Right forelimb (tissue), 1 donor: ENCODE results near the gene ZSWIM1.
"Not testable (repeated sequence)": the region's sequence is repeated elsewhere in the genome, so short reads cannot be mapped to it uniquely, and the experiment has no call there.

Source experiments
- DNase-seq: peaks from one replicate; pipeline ENCODE4 v3.0.0-alpha.2; 2018

Gene ZSWIM1

DNA sequence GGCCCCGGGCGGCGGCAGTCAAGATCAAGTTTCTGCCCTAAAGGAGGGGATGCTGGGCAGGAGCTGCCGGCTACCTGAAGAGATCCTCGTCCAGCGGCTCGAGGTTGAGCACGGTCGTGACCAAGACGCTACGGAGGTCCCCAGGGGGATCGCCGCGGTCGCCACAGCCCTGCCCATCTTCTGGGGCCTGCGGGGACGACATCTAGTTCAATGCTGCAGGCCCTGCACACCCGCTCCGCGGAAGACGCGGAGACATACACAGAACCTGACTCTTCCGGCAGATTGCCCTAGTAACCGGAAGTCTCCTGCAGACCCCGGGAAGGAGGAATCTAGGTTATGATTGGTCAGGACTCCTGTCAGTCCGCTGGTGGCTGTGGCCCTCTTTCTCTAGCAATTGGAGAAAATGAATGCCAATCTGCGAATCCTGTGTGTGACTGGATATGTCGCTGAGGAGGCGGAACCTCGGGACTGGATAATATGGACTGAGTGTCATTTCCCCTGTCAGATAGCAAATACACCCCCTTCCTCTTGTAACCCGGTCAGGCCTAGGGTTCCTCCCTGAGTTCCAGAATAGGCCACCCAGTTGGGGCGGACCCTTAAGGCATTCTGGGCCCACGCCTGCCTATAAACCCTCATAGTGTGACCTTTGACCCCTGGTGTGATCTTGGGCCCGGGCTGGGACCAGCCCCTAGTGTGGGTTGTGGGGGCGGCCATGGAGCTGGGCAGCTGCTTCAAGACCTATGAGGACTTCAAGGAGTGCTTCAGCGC lies 23.7 kb upstream of the ZSWIM1 start, which contains the start of the genes ACOT8 and ZSWIM3:
ACOT8 (minus strand) TSS at position 279 of the 768 bp plus-strand sequence; CDS start at position 202, 77 bp downstream.
ZSWIM3 (plus strand) TSS at position 501 of the 768 bp plus-strand sequence; CDS start at position 713, 212 bp downstream.
- DNase-seq = peak; percentile 94

DNA sequence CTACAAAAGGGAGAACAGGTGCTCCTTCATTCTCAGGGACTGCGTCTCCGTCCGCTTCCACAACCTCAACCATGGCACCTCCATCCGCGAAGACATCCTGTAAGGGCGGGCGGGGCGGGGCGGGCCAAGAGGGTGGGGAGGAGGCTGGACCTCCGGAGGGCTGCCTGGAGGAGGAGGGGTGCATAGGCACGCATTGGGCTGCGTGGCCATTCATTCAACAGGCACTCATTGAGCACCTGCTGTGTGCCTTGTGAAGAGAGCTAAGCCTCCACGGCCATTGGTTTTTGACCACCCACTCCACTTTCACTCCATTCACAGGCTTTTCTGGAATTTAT lies 23.2 kb upstream of the ZSWIM1 start:
- no peak for DNase-seq

DNA sequence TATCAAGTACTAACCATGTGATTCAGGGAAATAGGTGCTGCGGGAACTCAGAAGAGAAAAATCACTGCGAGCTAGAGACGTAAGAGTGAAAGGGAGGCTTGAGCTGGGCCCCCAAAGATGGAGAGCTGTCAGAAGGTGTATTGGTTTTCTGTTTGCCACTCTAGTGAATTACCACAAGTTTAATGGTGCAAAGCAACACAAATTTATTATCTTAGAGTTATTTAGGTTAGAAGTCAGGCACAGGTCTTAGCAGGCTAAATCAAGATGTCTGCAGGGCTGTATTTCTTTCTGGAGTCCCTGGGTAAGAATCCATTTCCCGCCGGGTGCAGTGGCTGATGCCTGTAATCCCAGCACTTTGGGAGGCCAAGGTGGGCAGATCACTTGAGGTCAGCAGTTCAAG lies 21.1 kb upstream of the ZSWIM1 start:
- DNase-seq = no peak

DNA sequence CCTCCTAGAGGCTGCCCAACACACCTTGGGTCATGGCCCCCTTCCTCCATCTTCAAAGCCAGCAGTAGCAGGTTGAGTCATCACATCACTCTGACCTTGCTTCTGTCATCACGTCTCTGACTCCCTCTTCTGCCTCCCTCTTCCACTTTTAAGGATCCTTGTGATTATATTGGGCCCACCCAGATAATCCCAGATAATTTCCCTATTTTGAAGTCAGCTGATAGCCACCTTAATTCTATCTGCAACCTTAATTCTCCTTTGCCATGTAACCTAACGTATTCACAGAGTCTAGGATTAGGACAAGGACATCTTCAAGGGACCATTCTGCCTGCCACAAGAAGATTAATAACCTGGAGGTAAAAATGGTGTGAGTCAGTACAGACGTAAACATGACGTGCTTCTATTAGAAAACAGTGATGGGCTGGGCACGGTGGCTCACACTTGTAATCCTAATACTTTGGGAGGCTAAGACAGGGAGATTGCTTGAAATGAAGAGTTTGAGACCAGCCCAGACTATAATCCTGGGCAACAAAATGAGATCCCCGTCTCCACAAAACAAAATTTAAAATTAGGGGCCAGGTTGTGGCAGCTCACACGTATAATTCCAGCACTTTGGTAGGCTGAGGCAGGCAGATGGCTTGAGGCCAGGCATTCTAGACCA lies 20.3 kb upstream of the ZSWIM1 start:
- DNase-seq = no peak

DNA sequence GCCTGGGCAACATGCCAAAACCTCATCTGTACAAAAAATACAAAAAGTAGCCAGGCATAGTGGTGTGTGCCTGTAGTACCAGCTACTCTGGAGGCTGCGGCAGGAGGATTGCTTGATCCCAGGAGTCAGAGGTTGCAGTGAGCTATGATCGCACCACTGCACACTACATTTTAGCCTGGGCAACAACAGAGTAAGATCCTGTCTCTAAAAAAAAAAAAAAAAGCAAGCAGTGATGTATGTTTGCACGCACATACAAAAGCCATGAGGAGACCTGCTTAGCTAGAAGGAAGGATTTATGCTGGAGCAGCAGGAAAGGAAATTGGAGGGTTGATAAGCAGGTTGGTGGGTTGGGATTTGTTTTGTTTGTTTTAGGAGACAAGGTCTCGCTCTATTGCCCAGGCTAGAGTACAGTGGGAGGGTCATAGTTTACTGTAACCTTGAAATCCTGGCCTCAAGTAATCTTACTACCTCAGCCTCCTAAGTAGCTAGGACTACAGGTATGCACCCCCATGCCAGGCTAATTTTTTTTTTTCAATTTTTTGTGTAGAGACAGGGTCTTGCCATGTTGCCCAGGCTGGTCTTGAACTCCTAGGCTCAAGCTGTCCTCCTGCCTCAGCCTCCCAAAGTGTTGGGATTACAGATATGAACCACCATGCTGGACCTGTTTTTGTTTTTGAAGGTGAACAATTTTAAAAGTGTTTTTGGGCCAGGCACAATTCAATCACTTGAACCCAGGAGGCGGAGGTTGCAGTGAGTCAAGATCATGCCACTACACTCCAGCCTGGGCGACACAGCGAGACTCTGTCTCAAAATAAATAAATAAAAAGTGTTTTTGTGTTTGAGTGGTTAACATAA lies 19.6 kb upstream of the ZSWIM1 start:
- no peak for DNase-seq

DNA sequence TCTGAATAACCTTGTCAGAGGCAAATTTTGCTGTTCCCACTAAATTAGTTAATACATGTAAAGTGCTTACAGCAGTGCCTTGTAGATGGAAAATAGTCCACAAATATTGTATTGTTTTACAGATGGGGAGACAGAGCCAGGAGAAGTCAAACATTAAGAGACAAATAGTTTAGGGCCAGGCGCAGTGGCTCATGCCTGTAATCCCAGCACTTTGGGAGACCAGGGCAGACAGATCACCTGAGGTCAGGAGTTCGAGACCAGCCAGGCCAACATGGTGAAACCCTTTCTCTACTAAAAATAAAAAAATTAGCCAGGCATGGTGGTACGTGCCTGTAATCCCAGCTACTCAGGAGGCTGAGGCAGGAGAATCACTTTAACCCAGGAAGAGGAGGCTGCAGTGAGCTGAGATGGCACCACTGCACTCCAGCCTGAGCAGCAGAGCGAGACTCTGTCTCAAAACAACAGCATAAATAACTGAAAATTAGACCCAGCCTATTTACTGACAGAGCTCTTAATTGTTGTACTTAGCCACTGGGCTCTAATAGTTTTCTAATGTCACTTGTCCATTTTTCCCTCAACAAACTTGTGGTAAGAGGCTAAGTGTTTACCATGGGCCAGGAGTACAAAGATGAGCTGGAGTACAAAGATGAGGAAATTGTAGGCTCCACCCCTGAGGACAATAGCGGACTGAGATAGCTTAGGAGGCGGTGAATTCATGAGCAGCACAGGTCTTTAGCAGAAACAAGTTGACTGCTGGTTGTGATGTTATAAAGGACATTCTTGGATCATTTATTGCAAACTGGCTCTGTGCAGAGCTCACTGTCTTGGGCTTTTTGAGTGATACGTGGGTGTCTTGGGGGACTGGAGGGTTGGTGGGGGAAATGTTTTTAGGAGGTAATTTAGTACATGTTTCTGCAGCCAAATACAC lies 17.2 kb upstream of the ZSWIM1 start:
- DNase-seq = no peak

DNA sequence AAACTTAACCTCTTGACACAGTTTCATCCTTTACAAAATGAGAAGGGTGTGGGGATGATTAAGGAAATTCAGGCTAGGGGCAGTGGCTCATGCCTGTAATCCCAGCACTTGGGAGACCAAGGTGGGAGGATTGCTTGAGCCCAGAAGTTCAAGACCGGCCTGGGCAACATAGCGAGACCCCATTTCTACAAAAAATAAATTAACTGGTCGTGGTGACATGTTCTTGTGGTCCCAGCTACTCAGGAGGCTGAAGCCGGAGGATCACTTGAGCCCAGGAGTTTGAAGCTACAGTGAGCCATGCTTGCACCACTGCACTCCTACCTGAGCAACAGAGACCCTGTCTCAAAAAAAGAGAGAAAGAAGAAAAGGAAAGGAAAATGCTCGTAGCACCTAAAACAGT lies 14.6 kb upstream of the ZSWIM1 start:
- DNase-seq = no peak

DNA sequence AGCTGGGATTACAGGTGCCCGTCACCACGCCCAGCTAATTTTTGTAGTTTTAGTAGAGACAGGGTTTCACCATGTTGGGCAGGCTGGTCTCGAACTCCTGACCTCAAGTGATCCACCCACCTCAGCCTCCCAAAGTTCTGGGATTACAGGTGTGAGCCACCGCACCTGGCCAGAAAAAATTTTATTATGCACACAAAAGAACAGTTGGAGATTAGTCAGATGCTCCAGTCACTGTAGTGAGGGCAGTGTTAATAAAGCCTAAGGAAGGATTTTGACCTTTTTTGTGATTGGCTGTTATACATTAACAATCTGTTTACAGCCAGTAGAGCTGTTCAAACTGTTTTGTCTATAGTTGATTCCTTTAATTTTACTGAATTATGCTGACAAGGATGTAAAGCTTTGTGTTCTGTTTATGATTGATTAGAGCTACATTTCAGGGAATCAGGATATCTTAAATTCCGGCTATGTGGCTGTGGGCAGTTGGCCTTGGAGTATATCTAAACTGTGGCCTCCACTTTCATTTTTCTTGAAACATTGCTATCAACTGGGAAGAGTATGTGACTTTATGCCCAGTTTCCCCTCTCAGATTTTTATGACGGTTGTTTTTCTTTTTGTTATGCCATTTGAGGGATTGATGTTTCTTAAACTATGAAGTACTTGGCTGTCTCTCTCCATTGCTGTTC lies 13.8 kb upstream of the ZSWIM1 start:
- DNase-seq = no peak

DNA sequence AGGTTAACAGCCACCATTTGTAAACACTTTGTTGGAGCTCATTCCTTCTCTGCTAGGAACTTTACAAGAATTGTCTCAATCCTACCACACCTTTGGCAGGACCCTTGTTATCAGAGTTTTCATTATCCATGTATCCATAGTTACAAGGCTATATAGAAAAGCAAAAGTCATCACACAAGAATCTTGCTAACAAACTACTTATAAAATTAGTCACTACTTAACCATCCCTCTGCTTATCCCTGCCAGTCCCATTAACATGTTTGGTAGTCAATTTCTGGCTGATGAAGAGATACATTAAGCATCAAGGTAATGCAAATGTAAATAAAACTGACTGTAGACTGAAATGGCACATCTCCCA lies 13.2 kb upstream of the ZSWIM1 start:
- DNase-seq = no peak

DNA sequence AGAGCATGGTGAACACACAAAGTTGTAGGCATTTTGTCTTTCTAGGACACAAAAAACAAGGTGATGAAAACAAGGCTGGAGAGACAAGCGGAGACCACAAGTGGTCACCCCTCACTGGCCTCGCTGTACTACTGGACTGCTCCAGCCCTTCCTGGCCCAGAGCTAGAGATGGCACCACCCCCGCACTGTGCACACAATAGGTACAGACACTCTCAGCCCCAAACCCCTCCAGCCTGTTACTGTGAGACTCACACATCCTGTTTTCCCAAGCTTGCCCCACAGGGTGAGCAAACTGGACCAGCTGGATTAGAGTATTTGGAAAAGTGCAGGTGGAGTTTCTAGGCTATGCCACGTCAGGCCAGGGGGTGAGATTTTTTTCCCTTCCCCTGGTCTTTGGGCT lies 8.4 kb upstream of the ZSWIM1 start:
- DNase-seq = no peak

DNA sequence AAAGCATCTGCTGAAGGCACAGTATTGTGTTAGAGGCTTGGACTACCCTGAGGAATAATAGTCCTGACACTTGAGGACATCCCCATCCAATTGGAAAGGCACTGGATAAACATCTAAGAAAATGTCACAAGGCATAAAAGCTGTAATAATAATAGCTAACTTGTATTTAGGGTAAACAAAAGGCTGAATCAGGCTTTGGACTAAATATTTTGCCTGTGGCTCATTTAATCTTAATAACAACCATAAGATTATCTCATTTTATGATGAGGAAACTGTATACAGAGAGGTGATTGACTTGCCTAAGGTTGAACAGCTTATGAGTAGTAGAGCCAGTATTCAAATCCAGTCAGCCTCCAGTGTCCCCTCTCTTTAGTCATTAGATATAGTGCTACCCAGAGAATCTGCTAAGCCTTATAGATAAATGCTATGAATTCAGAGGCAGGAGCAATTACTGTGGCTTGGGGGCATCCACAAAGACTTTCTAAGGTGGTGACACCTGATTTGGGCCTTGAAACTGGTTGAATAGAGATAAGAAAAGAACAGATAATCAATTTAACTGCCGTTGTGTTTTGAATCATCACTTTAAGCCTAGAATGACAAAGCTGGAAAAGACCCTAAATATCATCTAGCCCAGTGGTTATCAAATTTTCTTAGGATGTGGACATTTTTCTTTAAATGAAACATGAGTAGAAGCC lies 7.5 kb upstream of the ZSWIM1 start:
- no peak for DNase-seq

DNA sequence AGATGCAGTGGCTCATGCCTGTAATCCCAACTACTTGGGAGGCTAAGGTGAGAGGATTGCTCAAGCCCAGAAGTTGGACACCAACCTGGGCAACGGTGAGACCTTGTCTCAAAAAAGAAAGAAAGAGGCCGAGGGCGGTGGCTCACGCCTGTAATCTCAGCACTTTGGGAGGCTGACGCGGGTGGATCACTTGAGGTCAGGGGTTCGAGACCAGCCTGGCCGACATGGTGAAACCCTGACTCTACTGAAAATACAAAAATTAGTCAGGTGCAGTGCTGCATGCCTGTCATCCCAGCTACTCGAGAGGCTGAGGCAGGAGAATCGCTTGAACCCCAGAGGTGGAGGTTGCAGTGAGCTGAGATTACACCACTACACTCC lies 6.9 kb upstream of the ZSWIM1 start:
- DNase-seq = not testable (repeated sequence)

DNA sequence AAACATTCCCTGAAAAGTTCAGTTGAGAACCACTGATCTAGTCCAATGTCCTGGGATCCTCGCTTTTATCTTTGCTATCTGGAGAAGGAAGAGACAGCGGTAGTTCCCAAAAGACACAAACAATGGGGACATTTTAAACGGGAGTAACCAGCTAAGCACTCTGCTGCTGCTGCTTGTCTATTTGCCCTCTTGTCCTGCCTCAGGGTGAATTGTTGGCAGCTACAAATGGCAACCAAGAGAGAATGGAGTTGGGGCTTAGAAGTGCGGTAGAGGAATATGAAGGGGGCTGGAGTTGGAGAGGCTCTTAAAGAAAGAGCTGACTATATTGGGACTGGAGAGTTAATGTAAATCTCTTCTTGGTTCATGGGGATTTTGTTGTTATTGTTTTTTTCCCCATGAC lies 6.5 kb upstream of the ZSWIM1 start:
- DNase-seq = no peak

DNA sequence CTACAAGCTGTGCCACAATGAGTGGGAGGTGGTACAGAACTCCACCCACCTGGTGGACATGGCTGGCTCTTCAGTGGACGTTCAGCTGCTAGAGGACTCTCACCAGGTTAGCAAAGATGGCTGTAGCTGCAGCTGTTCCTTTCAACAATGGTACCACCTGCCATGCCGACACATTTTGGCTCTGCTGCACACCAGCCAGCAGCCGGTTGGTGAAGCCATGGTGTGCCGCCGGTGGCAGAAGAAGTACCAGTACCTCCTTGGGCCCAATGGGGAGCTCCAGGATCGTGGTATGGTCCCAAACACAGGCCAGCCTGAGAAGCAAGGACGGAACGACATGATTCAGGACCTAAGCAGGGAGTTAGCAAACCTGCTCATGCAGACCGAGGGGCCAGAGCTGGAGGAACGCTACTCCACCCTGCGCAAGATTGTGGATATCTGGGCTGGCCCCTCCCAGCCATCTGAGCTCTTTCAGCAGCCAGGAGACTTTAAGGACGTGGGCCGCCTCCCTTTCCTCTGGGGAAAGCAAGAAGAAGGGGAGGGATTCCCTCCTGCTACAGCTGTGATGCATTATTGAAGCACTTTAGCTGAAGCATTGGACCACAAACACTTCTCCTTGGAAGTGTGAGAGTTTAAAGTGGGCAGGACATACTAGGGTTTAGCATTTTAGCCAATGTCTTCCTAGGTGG lies 2.8 kb upstream of the ZSWIM1 start:
- no peak for DNase-seq

DNA sequence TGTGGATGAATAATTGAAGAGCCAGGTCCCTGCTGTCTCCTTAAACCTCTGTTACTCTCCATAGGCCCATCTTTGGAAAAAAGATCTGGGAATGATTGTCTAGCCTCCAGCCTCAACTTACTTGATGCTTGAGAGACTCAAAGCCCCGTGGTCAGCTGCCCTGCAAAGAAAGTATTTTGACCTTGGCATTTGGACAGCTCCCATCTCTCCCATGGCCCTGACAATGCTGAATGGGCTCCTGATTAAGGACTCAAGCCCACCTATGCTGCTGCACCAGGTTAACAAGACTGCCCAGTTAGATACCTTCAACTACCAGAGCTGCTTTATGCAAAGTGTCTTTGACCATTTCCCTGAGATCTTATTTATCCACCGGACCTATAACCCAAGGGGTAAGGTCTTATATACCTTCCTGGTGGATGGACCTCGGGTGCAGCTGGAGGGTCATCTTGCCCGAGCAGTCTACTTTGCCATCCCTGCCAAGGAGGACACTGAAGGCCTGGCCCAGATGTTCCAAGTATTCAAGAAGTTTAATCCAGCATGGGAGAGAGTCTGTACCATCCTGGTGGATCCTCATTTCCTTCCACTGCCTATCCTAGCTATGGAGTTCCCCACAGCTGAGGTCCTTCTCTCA lies 1.6 kb downstream of the ZSWIM1 start:
- no peak for DNase-seq

DNA sequence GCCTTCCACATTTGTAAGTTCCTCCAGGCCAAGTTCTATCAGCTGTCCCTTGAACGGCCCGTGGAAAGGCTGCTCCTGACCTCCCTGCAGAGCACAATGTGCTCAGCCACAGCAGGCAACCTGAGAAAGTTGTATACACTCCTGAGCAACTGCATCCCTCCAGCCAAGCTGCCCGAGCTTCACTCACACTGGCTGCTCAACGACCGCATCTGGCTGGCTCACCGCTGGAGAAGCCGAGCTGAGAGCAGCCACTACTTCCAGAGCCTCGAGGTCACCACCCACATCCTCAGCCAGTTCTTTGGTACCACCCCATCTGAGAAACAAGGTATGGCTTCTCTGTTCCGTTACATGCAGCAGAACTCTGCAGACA lies 2.1 kb downstream of the ZSWIM1 start:
- DNase-seq = no peak

DNA sequence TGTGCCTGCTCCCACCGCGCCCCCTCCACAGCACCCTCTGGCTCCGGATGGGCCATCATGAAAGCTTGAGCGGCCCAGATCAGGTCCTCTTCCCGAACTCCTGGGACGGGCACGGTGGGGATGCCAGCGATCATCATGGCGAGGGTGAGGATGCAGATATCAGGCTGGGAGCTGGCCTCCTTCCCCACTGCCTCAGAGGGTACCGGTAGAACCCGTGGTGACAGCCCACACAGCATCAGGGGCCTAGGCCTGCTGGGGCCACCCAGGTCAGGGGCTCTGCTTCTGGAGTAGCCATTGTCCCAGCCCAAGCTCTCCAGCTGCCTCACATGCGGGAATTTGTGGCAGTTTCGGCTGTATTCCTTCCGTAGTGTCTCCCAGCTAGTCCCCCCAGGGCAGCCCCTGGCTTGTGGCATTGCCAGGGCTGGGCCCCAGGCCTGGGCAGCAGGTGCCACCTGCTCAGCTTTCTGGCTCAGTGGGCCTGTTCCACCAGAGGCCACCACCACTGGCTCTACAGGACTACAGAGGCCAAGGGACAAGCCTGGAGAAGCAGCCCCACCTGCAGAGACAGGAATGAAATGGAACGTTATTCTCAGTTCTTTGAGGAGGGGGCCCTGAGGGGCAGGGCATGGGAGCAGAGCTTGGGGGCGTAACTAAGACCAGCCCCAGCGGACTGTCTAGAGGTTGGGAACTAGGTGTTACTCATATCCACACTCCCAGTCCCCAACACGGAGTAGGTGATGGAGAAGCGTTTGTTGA lies 5.7 kb downstream of the ZSWIM1 start:
- no peak for DNase-seq

DNA sequence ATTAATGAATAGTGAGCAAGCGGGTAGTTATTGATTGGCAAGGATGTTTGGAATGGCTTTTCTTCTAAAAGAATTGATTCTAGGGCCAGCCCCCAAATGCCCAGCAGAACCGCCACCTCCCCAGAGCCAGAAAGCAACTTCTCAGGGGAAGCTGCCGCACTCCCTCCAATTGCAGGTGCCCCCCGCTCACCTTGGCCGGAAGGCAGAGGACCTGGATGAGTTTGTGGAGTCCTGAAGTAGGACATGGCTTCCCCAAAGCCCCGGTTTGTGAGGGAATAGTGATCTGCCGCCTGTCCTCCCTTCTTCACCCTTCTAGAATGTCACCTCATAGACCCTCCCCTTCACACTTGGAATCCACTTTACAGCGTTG lies 6.3 kb downstream of the ZSWIM1 start, which contains the start of gene SPATA25:
SPATA25 (minus strand) TSS at position 277 of the 370 bp plus-strand sequence; CDS start at position 245, 32 bp downstream.
- DNase-seq = no peak

DNA sequence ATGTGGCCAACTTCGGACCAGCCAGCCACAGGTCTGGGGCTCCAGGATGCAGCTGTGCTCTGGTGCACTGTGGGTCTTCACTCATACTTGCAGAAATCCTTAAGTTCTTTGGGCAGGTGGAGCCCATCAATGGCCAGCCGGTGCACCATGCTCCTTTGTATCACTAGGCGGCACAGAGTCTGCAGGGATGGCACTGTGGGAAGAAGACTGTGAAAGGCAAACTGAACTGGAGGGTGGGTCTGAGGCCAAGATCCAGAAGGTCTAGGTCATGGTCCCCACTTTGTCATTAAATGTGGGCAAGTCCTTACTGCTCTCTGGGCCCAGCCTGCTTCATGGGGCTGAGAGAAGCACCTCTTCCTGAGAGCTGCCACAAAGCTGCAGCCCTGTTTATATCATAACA lies 7.7 kb downstream of the ZSWIM1 start:
- DNase-seq = no peak
